ENCODE measurements around the gene MAP4K3.

MAP4K3 gene

DNA sequence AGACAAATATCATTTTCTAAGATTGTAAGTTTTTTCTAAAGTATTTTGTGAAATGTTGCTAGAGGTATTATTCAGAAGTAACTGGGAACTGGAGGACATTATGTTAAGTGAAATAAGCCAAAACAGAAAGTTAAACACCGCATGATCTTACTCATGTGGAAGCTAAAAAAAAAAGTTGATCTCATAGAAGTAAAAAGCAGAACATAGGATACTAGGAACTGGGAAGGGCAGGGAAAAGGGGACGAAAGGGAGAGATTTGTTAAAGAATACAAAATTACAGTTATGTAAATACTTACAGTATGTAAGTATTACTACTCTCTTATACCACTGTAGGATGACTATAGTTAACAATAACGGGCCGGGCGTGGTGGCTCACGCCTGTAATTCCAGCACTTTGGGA lies 146.7 kb downstream of the MAP4K3 start:
- DNase-seq (ENCODE audit: low read depth), result no peak
- no peak overlapping the region for H3K4me3 ChIP-seq (ENCODE audit: low read depth, low read length)
- TF ChIP-seq, protein P1, sequence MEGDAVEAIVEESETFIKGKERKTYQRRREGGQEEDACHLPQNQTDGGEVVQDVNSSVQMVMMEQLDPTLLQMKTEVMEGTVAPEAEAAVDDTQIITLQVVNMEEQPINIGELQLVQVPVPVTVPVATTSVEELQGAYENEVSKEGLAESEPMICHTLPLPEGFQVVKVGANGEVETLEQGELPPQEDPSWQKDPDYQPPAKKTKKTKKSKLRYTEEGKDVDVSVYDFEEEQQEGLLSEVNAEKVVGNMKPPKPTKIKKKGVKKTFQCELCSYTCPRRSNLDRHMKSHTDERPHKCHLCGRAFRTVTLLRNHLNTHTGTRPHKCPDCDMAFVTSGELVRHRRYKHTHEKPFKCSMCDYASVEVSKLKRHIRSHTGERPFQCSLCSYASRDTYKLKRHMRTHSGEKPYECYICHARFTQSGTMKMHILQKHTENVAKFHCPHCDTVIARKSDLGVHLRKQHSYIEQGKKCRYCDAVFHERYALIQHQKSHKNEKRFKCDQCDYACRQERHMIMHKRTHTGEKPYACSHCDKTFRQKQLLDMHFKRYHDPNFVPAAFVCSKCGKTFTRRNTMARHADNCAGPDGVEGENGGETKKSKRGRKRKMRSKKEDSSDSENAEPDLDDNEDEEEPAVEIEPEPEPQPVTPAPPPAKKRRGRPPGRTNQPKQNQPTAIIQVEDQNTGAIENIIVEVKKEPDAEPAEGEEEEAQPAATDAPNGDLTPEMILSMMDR (IDR thresholded peaks at IDR 0.05; ENCODE audit: low read depth, low read length, missing control alignments), result no peak

DNA sequence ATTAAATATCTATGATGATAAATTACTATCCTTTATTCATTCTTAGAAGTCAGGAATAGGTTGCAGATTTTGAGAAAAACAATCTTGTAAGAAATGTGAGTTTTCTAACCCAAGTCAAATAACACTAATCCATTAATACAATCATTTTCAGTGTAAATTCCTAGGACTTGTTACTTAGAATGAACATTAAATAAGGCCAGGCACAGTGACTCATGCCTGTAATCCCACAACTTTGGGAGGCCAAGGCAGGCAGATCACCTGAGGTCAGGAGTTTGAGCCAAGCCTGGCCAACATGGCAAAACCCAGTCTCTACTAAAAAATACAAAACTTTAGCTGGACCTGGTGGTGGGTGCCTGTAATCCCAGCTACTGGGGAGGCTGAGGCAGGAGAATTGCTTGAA lies 147.5 kb downstream of the MAP4K3 start:
- H3K4me3 ChIP-seq (ENCODE audit: low read depth, low read length), result no peak overlapping the region
- DNase-seq (ENCODE audit: low read depth), result no peak
- TF ChIP-seq, protein P1 (IDR thresholded peaks at IDR 0.05; ENCODE audit: low read depth, low read length, missing control alignments), result no peak

DNA sequence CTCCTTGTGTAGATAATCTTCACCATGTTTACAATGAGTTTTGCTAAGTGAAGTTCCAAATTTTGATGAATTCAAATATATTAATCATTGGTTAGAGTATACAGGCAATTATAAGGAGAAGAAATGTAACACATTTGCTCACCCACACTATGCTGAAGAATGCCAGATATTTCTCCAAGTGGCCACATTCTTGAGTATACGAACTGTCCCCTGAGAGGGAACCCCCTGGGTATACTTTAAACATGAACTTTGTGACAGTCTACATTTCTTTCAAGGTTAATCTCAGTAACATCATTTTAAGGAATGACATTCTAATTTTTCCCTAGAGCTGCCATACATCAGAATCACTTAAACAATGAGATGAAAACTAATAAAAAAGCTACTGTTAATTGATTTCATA lies 153.5 kb downstream of the MAP4K3 start:
- TF ChIP-seq, protein P1 (IDR thresholded peaks at IDR 0.05; ENCODE audit: low read depth, low read length, missing control alignments), result no peak
- DNase-seq (ENCODE audit: low read depth), result no peak
- no peak overlapping the region for H3K4me3 ChIP-seq (ENCODE audit: low read depth, low read length)

DNA sequence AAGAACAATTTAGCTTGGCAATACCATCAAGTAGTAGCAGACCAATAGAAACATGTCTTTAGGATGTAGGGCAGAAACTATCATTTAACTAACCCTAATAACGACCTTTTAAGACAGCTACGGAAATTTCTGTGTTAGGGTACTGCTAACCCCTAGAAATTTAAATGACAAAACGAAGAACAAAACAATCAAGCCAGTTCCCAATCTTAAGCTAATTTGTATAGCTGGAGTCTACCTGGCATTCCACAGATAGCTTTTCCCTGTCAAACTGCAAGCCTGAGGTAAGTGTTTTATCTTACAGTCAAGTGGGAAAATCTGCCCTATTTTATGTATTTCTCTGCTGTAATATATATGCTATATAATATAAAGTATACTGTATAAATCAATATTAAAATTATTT lies 155.7 kb downstream of the MAP4K3 start:
- H3K4me3 ChIP-seq (ENCODE audit: low read depth, low read length), result no peak overlapping the region
- TF ChIP-seq, protein P1 (IDR thresholded peaks at IDR 0.05; ENCODE audit: low read depth, low read length, missing control alignments), result no peak
- no peak for DNase-seq (ENCODE audit: low read depth)

DNA sequence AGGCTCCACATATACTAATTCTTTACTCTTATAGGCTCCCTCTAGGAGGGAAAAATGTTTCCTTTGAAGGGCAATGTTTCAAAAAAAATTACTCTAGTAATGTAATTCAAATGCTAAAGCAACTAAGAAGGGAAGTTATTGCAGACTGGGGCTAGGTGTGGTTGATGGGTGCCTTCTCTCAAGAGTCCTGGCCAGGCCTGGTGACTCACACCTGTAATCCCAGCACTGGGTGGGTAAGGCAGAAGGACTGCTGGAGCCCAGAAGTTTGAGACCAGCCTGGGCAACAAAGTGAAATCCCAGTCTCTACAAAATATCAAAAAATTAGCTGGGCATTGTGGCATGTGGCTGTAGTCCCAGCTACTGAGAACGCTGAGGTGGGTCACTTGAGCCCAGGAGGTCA lies 162.1 kb downstream of the MAP4K3 start:
- no peak for DNase-seq (ENCODE audit: low read depth)
- TF ChIP-seq, protein P1 (IDR thresholded peaks at IDR 0.05; ENCODE audit: low read depth, low read length, missing control alignments), result no peak
- no peak overlapping the region for H3K4me3 ChIP-seq (ENCODE audit: low read depth, low read length)

DNA sequence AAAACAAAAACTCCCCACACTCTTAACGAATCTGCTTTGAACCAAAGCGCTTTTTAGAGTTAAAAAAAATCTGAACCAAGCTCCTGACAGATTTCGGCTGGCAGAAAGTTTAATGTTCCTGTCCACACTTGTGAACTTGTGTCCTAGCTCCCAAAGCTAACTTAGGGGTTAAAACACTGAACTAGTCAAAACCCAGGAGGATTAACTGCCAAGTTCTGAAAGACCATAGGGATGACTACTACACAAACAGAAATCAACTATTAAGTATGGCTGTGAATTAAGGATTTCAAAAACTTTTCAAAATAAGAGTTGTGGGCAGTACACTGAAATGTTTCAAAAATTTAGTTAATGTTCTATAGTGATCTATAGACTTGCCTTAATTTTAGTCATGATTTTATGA lies 167.1 kb downstream of the MAP4K3 start:
- H3K4me3 ChIP-seq (ENCODE audit: low read depth, low read length), result no peak overlapping the region
- DNase-seq (ENCODE audit: low read depth), result no peak
- TF ChIP-seq, protein P1 (IDR thresholded peaks at IDR 0.05; ENCODE audit: low read depth, low read length, missing control alignments), result no peak

DNA sequence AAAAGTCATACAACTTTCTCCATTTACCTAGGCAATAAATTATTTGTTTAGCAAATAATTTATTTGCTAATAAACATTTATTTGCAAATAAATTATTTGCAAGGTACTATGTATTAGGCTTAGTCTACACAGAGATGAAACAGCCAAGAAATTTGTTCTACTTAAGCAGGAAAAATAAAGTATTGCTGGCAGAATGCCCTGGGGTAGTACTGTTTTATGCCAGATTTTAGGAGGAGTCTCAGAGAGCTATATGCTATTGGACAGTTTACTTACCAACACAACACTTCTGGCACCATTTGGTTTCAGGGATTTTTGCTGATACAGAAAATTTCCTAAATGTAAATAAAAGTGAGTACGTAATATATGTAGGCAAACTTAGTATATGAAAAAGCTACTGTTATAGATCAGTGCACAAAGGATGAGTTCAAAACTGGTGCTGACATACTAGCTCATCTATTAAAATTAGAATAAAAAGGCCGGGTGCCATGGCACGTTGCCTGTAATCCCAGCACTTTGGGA lies 170.1 kb downstream of the MAP4K3 start:
- no peak for DNase-seq (ENCODE audit: low read depth)
- H3K4me3 ChIP-seq (ENCODE audit: low read depth, low read length), result no peak overlapping the region
- TF ChIP-seq, protein P1 (IDR thresholded peaks at IDR 0.05; ENCODE audit: low read depth, low read length, missing control alignments), result no peak

Data from GM12864 (cell line).